GM18526 (cell line): ENCODE data around the gene HOOK1.
A peak's percentile ranks its signal among the peaks of the same experiment; 100 is the strongest.

Experiments
- POLR2A ChIP-seq: IDR thresholded peaks from 3 replicates; pipeline ENCODE4 v1.6.1; 2011; ENCODE audit not compliant: insufficient read length; ENCODE audit errors: extremely low read depth

Gene HOOK1

GRCh38 chr1:59814901-59815825 lies at the start of gene HOOK1:
Gene HOOK1 (plus strand): TSS chr1:59814949. CDS start chr1:59815118, 169 bp downstream.
- peak; percentile 29 for TF ChIP-seq POLR2A

GRCh38 chr1:59765011-59765730 lies 49.6 kb upstream of the HOOK1 start:
- no peak for TF ChIP-seq POLR2A

- TF ChIP-seq POLR2A: no peak
Measured at GRCh38 chr1:59766227-59766855, 48.4 kb upstream of the HOOK1 start.

GRCh38 chr1:59767119-59767518 lies 47.6 kb upstream of the HOOK1 start:
- TF ChIP-seq POLR2A: no peak

- TF ChIP-seq POLR2A: no peak
Measured at GRCh38 chr1:59768792-59769735, 45.7 kb upstream of the HOOK1 start.

GRCh38 chr1:59769736-59770095 lies 45.0 kb upstream of the HOOK1 start:
- TF ChIP-seq POLR2A: no peak

- TF ChIP-seq POLR2A: no peak
Measured at GRCh38 chr1:59771361-59771760, 43.4 kb upstream of the HOOK1 start.

GRCh38 chr1:59775480-59775879 lies 39.3 kb upstream of the HOOK1 start:
- TF ChIP-seq POLR2A: no peak

GRCh38 chr1:59776960-59777852 lies 37.5 kb upstream of the HOOK1 start:
- no peak for TF ChIP-seq POLR2A

GRCh38 chr1:59779949-59780348 lies 34.8 kb upstream of the HOOK1 start:
- no peak for TF ChIP-seq POLR2A

GRCh38 chr1:59788825-59789224 lies 25.9 kb upstream of the HOOK1 start:
- no peak for TF ChIP-seq POLR2A

- no peak for TF ChIP-seq POLR2A
Measured at GRCh38 chr1:59798600-59798999, 16.1 kb upstream of the HOOK1 start.

- no peak for TF ChIP-seq POLR2A
Measured at GRCh38 chr1:59803458-59804038, 11.2 kb upstream of the HOOK1 start.
